ENCODE measurements around the gene KCNC2. TPM values are rescaled to one million over a fixed set of nuclear protein-coding genes. Genes with fewer than 3 reads are reported as not detected.

KCNC2 gene
- total and polyA plus RNA-seq, 4 donors: 3.2 to 23.2 (median 14.6) TPM

- no peaks in the 10 kb centered on the region for H3K36me3 ChIP-seq (ENCODE audit: control insufficient read depth, insufficient read depth, low read length)
- H3K27ac ChIP-seq (ENCODE audit: low read depth, low read length): no peak overlapping the region
- no peaks in the 10 kb centered on the region for H3K9me3 ChIP-seq (ENCODE audit: control insufficient read depth, insufficient read depth, low read length)
- no peak for DNase-seq (ENCODE audit: low read depth in 4 of 6, low spot score in 6 of 6)
- H3K27me3 ChIP-seq (ENCODE audit: control insufficient read depth, insufficient read depth, low read length): no peaks in the 10 kb centered on the region
- no peak overlapping the region for H3K4me3 ChIP-seq (ENCODE audit: low read depth, low read length)
- H3K4me1 ChIP-seq (ENCODE audit: control insufficient read depth, insufficient read depth, low read length): no peaks in the 10 kb centered on the region
Measured at GRCh38 chr12:75177997-75178396, 31.6 kb downstream of the KCNC2 start.

- WGBS (ENCODE audit: insufficient coverage): no CpG with 5 or more reads among the region's 1 CpG
- H3K9me3 ChIP-seq (ENCODE audit: control insufficient read depth, insufficient read depth, low read length): no peaks in the 10 kb centered on the region
- no peaks in the 10 kb centered on the region for H3K36me3 ChIP-seq (ENCODE audit: control insufficient read depth, insufficient read depth, low read length)
- no peaks in the 10 kb centered on the region for H3K4me1 ChIP-seq (ENCODE audit: control insufficient read depth, insufficient read depth, low read length)
- H3K4me3 ChIP-seq (ENCODE audit: low read depth, low read length): no peak overlapping the region
- no peak for DNase-seq (ENCODE audit: low read depth in 4 of 6, low spot score in 6 of 6)
- H3K27ac ChIP-seq (ENCODE audit: low read depth, low read length): no peak overlapping the region
- no peaks in the 10 kb centered on the region for H3K27me3 ChIP-seq (ENCODE audit: control insufficient read depth, insufficient read depth, low read length)
Measured at GRCh38 chr12:75172611-75173010, 37.0 kb downstream of the KCNC2 start.

- Histone ChIP-seq H3K27me3 (ENCODE audit: control insufficient read depth, insufficient read depth, low read length) (no peaks in the 10 kb centered on the region), H3K4me3 (ENCODE audit: low read depth, low read length) (no peak overlapping the region), H3K9me3 (ENCODE audit: control insufficient read depth, insufficient read depth, low read length) (no peaks in the 10 kb centered on the region), H3K36me3 (ENCODE audit: control insufficient read depth, insufficient read depth, low read length) (no peaks in the 10 kb centered on the region), H3K27ac (ENCODE audit: low read depth, low read length) (no peak overlapping the region), H3K4me1 (ENCODE audit: control insufficient read depth, insufficient read depth, low read length) (no peaks in the 10 kb centered on the region)
- DNase-seq (ENCODE audit: low read depth in 4 of 6, low spot score in 6 of 6): no peak
- 57% methylated on average over 2 of the region's 4 CpGs for WGBS (ENCODE audit: insufficient coverage)
Measured at GRCh38 chr12:75170640-75171185, 38.9 kb downstream of the KCNC2 start.

GRCh38 chr12:75162845-75163244 lies 46.8 kb downstream of the KCNC2 start:
- no peak overlapping the region for H3K4me3 ChIP-seq (ENCODE audit: low read depth, low read length)
- no peaks in the 10 kb centered on the region for H3K9me3 ChIP-seq (ENCODE audit: control insufficient read depth, insufficient read depth, low read length)
- no peaks in the 10 kb centered on the region for H3K4me1 ChIP-seq (ENCODE audit: control insufficient read depth, insufficient read depth, low read length)
- H3K27ac ChIP-seq (ENCODE audit: low read depth, low read length): no peak overlapping the region
- no peak for DNase-seq (ENCODE audit: low read depth in 4 of 6, low spot score in 6 of 6)
- H3K36me3 ChIP-seq (ENCODE audit: control insufficient read depth, insufficient read depth, low read length): no peaks in the 10 kb centered on the region
- no peaks in the 10 kb centered on the region for H3K27me3 ChIP-seq (ENCODE audit: control insufficient read depth, insufficient read depth, low read length)
- 71% methylated on average over 4 of the region's 4 CpGs for WGBS (ENCODE audit: insufficient coverage)

GRCh38 chr12:75161488-75161887 lies 48.2 kb downstream of the KCNC2 start:
- WGBS (ENCODE audit: insufficient coverage): no CpG with 5 or more reads among the region's 1 CpG
- Histone ChIP-seq H3K27me3 (ENCODE audit: control insufficient read depth, insufficient read depth, low read length) (no peaks in the 10 kb centered on the region), H3K36me3 (ENCODE audit: control insufficient read depth, insufficient read depth, low read length) (no peaks in the 10 kb centered on the region), H3K4me3 (ENCODE audit: low read depth, low read length) (no peak overlapping the region), H3K27ac (ENCODE audit: low read depth, low read length) (no peak overlapping the region), H3K4me1 (ENCODE audit: control insufficient read depth, insufficient read depth, low read length) (no peaks in the 10 kb centered on the region), H3K9me3 (ENCODE audit: control insufficient read depth, insufficient read depth, low read length) (no peaks in the 10 kb centered on the region)
- DNase-seq (ENCODE audit: low read depth in 4 of 6, low spot score in 6 of 6): peak in 1 of 6 donors; percentile 31

GRCh38 chr12:75157385-75157784 lies 52.3 kb downstream of the KCNC2 start:
- DNase-seq (ENCODE audit: low read depth in 4 of 6, low spot score in 6 of 6): no peak
- no peak overlapping the region for H3K27ac ChIP-seq (ENCODE audit: low read depth, low read length)
- H3K4me3 ChIP-seq (ENCODE audit: low read depth, low read length): no peak overlapping the region
- H3K27me3 ChIP-seq (ENCODE audit: control insufficient read depth, insufficient read depth, low read length): no peaks in the 10 kb centered on the region
- no peaks in the 10 kb centered on the region for H3K4me1 ChIP-seq (ENCODE audit: control insufficient read depth, insufficient read depth, low read length)
- no peaks in the 10 kb centered on the region for H3K9me3 ChIP-seq (ENCODE audit: control insufficient read depth, insufficient read depth, low read length)
- no CpG with 5 or more reads among the region's 1 CpG for WGBS (ENCODE audit: insufficient coverage)
- H3K36me3 ChIP-seq (ENCODE audit: control insufficient read depth, insufficient read depth, low read length): no peaks in the 10 kb centered on the region

GRCh38 chr12:75155962-75156361 lies 53.7 kb downstream of the KCNC2 start:
- no peak for DNase-seq (ENCODE audit: low read depth in 4 of 6, low spot score in 6 of 6)
- no peaks in the 10 kb centered on the region for H3K27me3 ChIP-seq (ENCODE audit: control insufficient read depth, insufficient read depth, low read length)
- no peak overlapping the region for H3K27ac ChIP-seq (ENCODE audit: low read depth, low read length)
- H3K4me1 ChIP-seq (ENCODE audit: control insufficient read depth, insufficient read depth, low read length): no peaks in the 10 kb centered on the region
- no peaks in the 10 kb centered on the region for H3K36me3 ChIP-seq (ENCODE audit: control insufficient read depth, insufficient read depth, low read length)
- WGBS (ENCODE audit: insufficient coverage): no CpG with 5 or more reads among the region's 2 CpGs
- no peak overlapping the region for H3K4me3 ChIP-seq (ENCODE audit: low read depth, low read length)
- no peaks in the 10 kb centered on the region for H3K9me3 ChIP-seq (ENCODE audit: control insufficient read depth, insufficient read depth, low read length)

- H3K36me3 ChIP-seq (ENCODE audit: control insufficient read depth, insufficient read depth, low read length): no peaks in the 10 kb centered on the region
- DNase-seq (ENCODE audit: low read depth in 4 of 6, low spot score in 6 of 6): peak in 1 of 6 donors; percentile 71
- H3K27ac ChIP-seq (ENCODE audit: low read depth, low read length): no peak overlapping the region
- H3K4me3 ChIP-seq (ENCODE audit: low read depth, low read length): no peak overlapping the region
- H3K9me3 ChIP-seq (ENCODE audit: control insufficient read depth, insufficient read depth, low read length): no peaks in the 10 kb centered on the region
- H3K4me1 ChIP-seq (ENCODE audit: control insufficient read depth, insufficient read depth, low read length): no peaks in the 10 kb centered on the region
- no peaks in the 10 kb centered on the region for H3K27me3 ChIP-seq (ENCODE audit: control insufficient read depth, insufficient read depth, low read length)
- WGBS (ENCODE audit: insufficient coverage): 86% methylated on average over 1 of the region's 1 CpG
Measured at GRCh38 chr12:75154388-75154787, 55.3 kb downstream of the KCNC2 start.

GRCh38 chr12:75139196-75139595 lies 70.4 kb downstream of the KCNC2 start:
- H3K36me3 ChIP-seq (ENCODE audit: control insufficient read depth, insufficient read depth, low read length): no peaks in the 10 kb centered on the region
- no peaks in the 10 kb centered on the region for H3K9me3 ChIP-seq (ENCODE audit: control insufficient read depth, insufficient read depth, low read length)
- no peak overlapping the region for H3K27ac ChIP-seq (ENCODE audit: low read depth, low read length)
- no CpG with 5 or more reads among the region's 5 CpGs for WGBS (ENCODE audit: insufficient coverage)
- no peak overlapping the region for H3K4me3 ChIP-seq (ENCODE audit: low read depth, low read length)
- H3K27me3 ChIP-seq (ENCODE audit: control insufficient read depth, insufficient read depth, low read length): no peaks in the 10 kb centered on the region
- H3K4me1 ChIP-seq (ENCODE audit: control insufficient read depth, insufficient read depth, low read length): no peaks in the 10 kb centered on the region
- peak in 1 of 6 donors; percentile 60 for DNase-seq (ENCODE audit: low read depth in 4 of 6, low spot score in 6 of 6)

- Histone ChIP-seq H3K27me3 (ENCODE audit: control insufficient read depth, insufficient read depth, low read length) (no peaks in the 10 kb centered on the region), H3K4me1 (ENCODE audit: control insufficient read depth, insufficient read depth, low read length) (no peaks in the 10 kb centered on the region), H3K27ac (ENCODE audit: low read depth, low read length) (no peak overlapping the region), H3K9me3 (ENCODE audit: control insufficient read depth, insufficient read depth, low read length) (no peaks in the 10 kb centered on the region), H3K36me3 (ENCODE audit: control insufficient read depth, insufficient read depth, low read length) (no peaks in the 10 kb centered on the region), H3K4me3 (ENCODE audit: low read depth, low read length) (no peak overlapping the region)
- no peak for DNase-seq (ENCODE audit: low read depth in 4 of 6, low spot score in 6 of 6)
Measured at GRCh38 chr12:75137896-75138295, 71.7 kb downstream of the KCNC2 start.

Measured in spinal cord (tissue), 10 donors.